HepG2 (cell line): ENCODE measurements around the gene DNM1L.

Experiments used
- CHD2 ChIP-seq: IDR thresholded peaks from 2 replicates; pipeline ENCODE4 v1.6.1; 2011; ENCODE audit warnings: low read depth, low read length, improper control_type of control experiment
- EHMT2 ChIP-seq: fragments of 200-600 bp; sonication (generic); IDR thresholded peaks from 2 replicates; pipeline ENCODE4 v1.7.0; 2017; ENCODE audit warnings: antibody characterized with exemption, low read depth, low read length, borderline replicate concordance
- JUND ChIP-seq: sonication (generic); formaldehyde crosslinking; IDR thresholded peaks from 2 replicates; pipeline ENCODE4 v1.8.0; 2022; ENCODE audit warnings: mild to moderate bottlenecking, missing genetic modification reagents
- KLF6 ChIP-seq: IDR thresholded peaks from 2 replicates; pipeline ENCODE4 v1.8.0; 2016; ENCODE audit warnings: missing biosample characterization, missing genetic modification reagents
- PCBP2 ChIP-seq: fragments of 200-400 bp; formaldehyde crosslinking; optimal IDR thresholded peaks from 2 replicates; pipeline ENCODE3; 2018; ENCODE audit warnings: low read length, low read depth; ENCODE audit not compliant: poor library complexity, severe bottlenecking
- PHF20 ChIP-seq: sonication (generic); formaldehyde crosslinking; IDR thresholded peaks from 2 replicates; pipeline ENCODE4 v1.5.0; 2020; ENCODE audit warnings: mild to moderate bottlenecking, missing genetic modification reagents
- ZNF383 ChIP-seq: sonication (generic); formaldehyde crosslinking; IDR thresholded peaks from 2 replicates; pipeline ENCODE4 v1.4.0; 2020; ENCODE audit warnings: missing genetic modification reagents, mild to moderate bottlenecking, borderline replicate concordance
- TF ChIP-seq, protein P1 (sequence below): IDR thresholded peaks from 2 replicates; pipeline ENCODE4 v1.6.1; 2012; ENCODE audit warnings: low read length, improper control_type of control experiment
- TF ChIP-seq, protein P2 (sequence below), 2 experiments: sonication (generic) in 1 of 2; formaldehyde crosslinking in 1 of 2; IDR thresholded peaks; 2 replicates each; pipeline versions ENCODE4 v1.5.1 to v1.6.1; 2011 to 2020; ENCODE audit warnings: borderline replicate concordance in 1 of 2, low read depth in 1 of 2, low read length in 1 of 2, mild to moderate bottlenecking in 1 of 2, missing genetic modification reagents in 1 of 2, moderate library complexity in 1 of 2
- TF ChIP-seq, protein P3 (sequence below), 2 experiments: IDR thresholded peaks; 2 replicates each; pipeline ENCODE4 v1.6.1; 2011 to 2012; ENCODE audit warnings: low read length in 2 of 2, borderline replicate concordance in 1 of 2, low read depth in 1 of 2, mild to moderate bottlenecking in 1 of 2, moderate library complexity in 1 of 2
- TF ChIP-seq, protein P4 (sequence below): IDR thresholded peaks from 2 replicates; pipeline ENCODE4 v1.6.1; 2016; ENCODE audit warnings: missing compliant biosample characterization, missing genetic modification reagents, borderline replicate concordance

DNA sequence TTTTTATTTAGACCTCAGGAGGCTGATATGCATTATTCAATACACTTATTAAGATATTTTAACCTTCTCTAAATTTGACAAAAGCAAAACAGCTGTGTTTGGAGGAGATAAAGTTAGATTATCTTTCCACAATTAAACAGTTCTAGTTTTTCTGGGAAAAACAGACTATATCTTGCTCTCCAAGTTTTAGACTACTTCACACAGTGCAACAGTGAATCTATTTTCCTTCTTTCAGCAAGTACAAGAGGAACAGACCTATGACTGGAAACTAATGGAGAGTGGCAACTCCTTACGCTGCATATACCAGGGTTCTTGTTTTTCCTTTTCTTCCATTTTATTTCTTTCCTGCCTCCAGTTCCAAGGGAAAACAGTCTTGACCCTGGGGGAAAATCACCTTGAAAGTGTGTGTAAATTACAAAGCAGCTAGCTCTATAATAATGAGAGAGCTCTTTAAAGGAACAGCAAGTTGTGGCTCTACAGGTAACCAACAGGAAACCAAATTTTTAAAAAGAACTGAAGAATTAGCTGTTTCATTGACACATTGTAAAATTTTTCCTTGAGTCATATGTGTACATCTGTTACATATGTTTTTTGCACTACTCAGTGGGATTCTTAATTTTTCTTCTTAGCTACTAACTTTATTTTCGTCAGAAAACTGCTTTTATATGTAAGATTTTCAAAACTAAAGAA is 27.4 kb downstream of the DNM1L start:
- TF ChIP-seq, protein P1, sequence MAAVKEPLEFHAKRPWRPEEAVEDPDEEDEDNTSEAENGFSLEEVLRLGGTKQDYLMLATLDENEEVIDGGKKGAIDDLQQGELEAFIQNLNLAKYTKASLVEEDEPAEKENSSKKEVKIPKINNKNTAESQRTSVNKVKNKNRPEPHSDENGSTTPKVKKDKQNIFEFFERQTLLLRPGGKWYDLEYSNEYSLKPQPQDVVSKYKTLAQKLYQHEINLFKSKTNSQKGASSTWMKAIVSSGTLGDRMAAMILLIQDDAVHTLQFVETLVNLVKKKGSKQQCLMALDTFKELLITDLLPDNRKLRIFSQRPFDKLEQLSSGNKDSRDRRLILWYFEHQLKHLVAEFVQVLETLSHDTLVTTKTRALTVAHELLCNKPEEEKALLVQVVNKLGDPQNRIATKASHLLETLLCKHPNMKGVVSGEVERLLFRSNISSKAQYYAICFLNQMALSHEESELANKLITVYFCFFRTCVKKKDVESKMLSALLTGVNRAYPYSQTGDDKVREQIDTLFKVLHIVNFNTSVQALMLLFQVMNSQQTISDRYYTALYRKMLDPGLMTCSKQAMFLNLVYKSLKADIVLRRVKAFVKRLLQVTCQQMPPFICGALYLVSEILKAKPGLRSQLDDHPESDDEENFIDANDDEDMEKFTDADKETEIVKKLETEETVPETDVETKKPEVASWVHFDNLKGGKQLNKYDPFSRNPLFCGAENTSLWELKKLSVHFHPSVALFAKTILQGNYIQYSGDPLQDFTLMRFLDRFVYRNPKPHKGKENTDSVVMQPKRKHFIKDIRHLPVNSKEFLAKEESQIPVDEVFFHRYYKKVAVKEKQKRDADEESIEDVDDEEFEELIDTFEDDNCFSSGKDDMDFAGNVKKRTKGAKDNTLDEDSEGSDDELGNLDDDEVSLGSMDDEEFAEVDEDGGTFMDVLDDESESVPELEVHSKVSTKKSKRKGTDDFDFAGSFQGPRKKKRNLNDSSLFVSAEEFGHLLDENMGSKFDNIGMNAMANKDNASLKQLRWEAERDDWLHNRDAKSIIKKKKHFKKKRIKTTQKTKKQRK, result no peak
- no peak for TF ChIP-seq PCBP2
- no peak for TF ChIP-seq EHMT2
- TF ChIP-seq, protein P2, sequence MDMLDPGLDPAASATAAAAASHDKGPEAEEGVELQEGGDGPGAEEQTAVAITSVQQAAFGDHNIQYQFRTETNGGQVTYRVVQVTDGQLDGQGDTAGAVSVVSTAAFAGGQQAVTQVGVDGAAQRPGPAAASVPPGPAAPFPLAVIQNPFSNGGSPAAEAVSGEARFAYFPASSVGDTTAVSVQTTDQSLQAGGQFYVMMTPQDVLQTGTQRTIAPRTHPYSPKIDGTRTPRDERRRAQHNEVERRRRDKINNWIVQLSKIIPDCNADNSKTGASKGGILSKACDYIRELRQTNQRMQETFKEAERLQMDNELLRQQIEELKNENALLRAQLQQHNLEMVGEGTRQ (IDR thresholded peaks at IDR 0.05; ENCODE audit: low read depth, low read length), result no peak
- TF ChIP-seq, protein P2 (CRISPR knock-in tag; IDR thresholded peaks at IDR 0.05; ENCODE audit: borderline replicate concordance), result no peak
- no peak for TF ChIP-seq JUND (CRISPR knock-in tag)
- TF ChIP-seq CHD2, result no peak
- TF ChIP-seq, protein P3, sequence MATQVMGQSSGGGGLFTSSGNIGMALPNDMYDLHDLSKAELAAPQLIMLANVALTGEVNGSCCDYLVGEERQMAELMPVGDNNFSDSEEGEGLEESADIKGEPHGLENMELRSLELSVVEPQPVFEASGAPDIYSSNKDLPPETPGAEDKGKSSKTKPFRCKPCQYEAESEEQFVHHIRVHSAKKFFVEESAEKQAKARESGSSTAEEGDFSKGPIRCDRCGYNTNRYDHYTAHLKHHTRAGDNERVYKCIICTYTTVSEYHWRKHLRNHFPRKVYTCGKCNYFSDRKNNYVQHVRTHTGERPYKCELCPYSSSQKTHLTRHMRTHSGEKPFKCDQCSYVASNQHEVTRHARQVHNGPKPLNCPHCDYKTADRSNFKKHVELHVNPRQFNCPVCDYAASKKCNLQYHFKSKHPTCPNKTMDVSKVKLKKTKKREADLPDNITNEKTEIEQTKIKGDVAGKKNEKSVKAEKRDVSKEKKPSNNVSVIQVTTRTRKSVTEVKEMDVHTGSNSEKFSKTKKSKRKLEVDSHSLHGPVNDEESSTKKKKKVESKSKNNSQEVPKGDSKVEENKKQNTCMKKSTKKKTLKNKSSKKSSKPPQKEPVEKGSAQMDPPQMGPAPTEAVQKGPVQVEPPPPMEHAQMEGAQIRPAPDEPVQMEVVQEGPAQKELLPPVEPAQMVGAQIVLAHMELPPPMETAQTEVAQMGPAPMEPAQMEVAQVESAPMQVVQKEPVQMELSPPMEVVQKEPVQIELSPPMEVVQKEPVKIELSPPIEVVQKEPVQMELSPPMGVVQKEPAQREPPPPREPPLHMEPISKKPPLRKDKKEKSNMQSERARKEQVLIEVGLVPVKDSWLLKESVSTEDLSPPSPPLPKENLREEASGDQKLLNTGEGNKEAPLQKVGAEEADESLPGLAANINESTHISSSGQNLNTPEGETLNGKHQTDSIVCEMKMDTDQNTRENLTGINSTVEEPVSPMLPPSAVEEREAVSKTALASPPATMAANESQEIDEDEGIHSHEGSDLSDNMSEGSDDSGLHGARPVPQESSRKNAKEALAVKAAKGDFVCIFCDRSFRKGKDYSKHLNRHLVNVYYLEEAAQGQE (IDR thresholded peaks at IDR 0.05; ENCODE audit: borderline replicate concordance in 1 of 2, low read depth in 1 of 2, low read length in 2 of 2), result no peak
- TF ChIP-seq PHF20 (CRISPR knock-in tag), result no peak
- TF ChIP-seq ZNF383 (CRISPR knock-in tag), result no peak
- no peak for TF ChIP-seq KLF6
- TF ChIP-seq, protein P4, sequence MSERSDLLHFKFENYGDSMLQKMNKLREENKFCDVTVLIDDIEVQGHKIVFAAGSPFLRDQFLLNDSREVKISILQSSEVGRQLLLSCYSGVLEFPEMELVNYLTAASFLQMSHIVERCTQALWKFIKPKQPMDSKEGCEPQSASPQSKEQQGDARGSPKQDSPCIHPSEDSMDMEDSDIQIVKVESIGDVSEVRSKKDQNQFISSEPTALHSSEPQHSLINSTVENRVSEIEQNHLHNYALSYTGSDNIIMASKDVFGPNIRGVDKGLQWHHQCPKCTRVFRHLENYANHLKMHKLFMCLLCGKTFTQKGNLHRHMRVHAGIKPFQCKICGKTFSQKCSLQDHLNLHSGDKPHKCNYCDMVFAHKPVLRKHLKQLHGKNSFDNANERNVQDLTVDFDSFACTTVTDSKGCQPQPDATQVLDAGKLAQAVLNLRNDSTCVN (CRISPR knock-in tag), result no peak
